Activated CD8-positive, alpha-beta memory T cell treated with anti-CD3 and anti-CD28 coated beads, Interleukin-2, amount 50 U/mL, for 48 hours (primary cell): ENCODE data around the gene NRAP.

ENCODE experiments used
- DNase-seq: peaks from one replicate; pipeline ENCODE4 v3.0.0-alpha.2; 2020

Gene NRAP, protein sequence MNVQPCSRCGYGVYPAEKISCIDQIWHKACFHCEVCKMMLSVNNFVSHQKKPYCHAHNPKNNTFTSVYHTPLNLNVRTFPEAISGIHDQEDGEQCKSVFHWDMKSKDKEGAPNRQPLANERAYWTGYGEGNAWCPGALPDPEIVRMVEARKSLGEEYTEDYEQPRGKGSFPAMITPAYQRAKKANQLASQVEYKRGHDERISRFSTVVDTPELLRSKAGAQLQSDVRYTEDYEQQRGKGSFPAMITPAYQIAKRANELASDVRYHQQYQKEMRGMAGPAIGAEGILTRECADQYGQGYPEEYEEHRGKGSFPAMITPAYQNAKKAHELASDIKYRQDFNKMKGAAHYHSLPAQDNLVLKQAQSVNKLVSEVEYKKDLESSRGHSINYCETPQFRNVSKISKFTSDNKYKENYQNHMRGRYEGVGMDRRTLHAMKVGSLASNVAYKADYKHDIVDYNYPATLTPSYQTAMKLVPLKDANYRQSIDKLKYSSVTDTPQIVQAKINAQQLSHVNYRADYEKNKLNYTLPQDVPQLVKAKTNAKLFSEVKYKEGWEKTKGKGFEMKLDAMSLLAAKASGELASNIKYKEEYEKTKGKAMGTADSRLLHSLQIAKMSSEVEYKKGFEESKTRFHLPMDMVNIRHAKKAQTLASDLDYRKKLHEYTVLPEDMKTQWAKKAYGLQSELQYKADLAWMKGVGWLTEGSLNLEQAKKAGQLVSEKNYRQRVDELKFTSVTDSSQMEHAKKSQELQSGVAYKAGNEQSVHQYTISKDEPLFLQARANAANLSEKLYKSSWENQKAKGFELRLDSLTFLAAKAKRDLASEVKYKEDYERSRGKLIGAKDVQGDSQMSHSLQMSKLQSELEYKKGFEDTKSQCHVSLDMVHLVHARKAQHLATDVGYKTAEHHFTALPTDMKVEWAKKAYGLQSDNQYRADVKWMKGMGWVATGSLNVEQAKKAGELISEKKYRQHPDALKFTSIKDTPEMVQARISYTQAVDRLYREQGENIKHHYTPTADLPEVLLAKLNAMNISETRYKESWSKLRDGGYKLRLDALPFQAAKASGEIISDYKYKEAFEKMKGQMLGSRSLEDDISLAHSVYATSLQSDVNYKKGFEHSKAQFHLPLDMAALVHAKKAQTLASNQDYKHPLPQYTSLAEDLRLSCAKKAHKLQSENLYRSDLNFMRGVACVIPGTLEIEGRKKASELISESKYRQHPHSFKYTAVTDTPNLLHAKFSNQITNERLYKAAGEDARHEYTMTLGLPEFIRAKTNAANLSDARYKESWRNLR (N-terminal part only)

DNA sequence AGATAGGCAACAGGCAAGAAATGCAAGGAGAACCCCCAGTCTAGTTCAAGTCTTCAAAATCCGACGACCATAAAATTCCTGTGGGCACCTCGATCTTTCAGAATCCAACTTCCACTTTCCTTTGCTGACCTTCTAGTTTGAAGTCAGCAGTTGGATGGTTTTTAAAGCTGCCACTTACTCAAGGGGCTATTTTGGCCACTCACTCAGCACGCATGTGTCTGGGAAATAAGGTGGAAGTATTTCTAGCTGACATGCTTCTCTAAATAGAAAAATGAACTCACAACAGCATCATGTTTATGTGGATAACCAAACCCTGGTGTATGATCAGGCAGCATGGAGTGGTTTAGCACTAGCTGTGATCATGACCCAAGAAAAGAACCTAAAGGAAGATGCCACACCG, at the start of gene NRAP:
Gene NRAP (minus strand): TSS at position 134 of the 400 bp plus-strand sequence. CDS start 159 bp downstream, outside the sequence.
- no peak for DNase-seq

DNA sequence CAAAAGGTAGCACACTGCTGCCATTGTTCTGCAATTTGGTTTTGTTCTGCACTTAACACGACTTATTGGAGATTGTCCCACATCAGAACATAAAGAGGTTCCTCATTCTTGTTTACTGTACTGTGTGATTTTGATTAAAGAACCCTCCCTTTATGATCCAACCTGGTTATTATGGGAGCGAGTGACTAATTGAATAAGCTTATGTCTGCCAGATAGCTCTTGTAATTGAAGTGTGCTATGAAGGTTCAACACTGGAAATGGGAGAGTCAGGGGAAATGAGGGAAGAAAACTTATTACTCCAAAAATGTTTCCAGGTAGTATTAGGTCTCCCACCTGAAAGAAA, 49.8 kb upstream of the NRAP start:
- DNase-seq = no peak

DNA sequence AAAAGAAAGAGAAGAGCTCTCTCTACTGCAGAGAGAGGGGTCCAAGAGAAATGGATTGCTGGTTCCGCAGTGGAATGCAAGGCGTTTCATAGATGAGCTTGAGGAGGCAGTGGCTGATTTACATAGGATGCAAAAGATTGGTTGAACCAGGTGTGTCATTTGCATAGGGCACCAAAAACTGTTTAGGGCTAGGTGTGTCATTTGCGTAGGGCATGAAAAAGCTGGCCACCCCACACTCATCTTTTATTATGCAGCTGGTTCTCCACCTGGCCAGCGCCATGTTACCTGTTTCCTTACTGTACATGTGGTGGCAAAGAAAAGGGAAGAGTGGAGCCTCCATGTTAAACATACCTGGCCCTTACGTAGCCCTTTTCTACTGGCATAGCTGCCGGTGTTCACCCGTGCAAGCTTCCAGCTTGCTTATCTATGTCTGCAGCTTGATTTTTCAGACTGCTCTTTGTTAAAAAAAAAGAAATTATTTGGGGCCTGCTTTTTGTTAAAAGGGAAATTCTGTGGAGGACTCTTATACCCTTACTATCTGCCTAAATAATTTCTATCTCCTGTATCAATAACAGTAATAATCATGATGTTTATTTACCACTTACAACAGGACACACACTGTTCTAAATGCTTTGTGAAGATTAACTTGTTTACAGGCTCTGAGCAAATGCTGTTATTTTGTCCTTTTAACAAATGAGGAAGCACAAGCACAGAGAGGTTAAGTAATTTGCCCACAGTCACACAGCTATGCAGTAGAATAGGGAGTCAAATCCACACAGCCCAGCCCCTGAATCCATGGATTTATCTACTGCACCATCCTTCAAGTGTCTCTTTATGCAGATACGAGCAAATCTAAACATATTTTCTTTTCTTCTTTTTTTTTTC, 49.2 kb upstream of the NRAP start:
- DNase-seq = no peak

DNA sequence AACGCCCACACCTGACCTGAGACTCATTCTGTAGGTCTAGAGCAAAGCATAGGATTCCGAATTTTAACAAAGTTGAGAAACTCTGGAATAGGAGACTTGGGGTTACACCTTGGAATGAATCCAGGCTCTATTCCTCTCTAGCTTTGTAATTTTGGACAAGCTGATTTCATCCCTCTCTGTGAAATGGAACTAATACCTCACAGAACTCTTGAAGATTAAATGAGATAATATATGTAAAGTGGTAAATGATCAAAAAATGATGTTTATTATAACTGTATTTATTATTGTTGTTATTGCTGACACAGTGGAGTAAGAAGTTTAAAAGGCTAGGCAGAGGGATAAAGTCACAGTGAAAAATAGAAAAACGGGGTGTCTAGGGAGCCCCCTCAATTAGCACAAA, 48.2 kb upstream of the NRAP start:
- DNase-seq = no peak

DNA sequence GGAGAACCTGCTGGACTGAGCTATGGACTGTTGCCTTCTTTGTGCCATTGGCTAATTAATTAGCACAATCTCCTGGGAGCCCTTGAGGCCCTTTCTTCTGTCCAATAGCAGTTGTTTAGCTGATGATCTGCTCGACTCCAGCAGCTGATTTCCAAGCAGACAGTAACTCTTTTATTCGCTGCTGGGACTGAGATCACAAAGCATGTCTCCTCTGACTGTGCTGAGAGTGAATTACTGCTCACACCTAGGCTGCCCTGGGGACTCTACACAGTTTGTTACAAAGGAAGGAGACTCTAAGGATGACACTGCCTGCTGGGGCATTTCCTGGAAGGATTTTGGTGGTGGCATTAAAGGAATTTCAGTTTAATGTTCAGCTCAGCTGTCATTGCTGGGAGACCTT, 47.3 kb upstream of the NRAP start:
- no peak for DNase-seq

DNA sequence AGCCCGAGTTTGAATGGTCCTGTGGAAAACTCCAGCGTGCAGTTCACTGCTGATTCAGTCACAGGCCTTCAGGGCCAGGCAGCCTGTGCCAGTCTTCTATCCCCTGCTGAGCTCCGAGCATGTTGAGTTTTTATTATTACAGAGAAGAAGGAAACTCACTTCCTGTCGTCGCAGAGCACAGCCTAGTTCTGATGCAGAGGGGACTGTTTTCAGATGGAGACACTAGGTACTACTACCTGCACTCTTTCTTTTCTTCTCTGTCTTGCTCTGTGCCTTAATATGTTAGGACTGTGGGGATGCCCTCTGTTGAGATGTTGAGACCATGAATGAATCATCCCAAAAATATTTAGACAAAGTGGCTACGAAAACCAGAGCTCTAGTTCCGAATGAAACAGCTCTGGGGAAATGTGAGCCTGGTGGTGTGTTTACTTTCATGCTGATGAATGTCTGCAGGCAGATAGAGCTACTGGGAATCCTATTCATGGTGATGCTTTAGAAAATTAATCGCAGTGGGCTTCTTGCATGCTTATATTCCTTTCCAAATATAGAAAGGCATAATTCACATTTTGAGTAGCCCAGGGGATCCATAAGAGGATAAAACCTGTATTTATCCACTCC, 45.5 kb upstream of the NRAP start:
- DNase-seq = no peak

DNA sequence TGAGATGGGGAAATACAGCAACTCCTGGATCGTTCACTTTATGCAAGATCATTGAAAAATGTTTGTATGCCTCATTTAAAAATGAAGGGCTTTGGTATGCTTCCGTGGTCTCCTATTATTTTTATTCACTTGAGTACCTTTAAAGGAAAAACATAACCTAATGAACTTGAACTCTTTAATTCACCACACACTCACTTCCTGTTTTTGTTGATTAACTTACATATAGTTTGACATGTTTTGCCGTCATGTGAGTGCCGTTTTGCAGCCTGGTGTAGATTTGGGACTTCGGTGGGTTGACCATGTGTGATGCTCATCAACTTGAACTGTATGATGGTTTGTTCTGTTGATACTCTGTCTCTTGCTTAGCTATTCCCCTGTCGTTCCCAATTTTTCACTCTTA, 44.8 kb upstream of the NRAP start:
- DNase-seq = no peak

DNA sequence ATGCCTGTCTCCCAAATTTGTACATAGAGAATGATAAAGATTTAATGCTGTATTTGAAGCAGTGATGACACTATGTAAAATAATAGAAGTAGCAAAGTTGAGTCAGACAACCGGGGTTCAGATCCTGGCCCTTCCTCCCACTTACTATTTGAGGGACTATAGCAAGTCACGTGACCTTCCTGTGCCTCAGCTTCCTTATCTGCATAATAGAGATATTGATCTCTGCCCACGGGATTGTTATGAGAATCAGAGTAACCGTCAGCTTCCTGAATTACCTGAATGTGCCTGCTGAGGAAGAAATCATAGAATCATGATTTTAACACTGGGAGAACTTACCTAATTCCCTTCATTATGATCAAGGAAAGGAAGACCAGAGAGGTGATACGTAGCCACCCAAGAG, 42.8 kb upstream of the NRAP start:
- DNase-seq = no peak

DNA sequence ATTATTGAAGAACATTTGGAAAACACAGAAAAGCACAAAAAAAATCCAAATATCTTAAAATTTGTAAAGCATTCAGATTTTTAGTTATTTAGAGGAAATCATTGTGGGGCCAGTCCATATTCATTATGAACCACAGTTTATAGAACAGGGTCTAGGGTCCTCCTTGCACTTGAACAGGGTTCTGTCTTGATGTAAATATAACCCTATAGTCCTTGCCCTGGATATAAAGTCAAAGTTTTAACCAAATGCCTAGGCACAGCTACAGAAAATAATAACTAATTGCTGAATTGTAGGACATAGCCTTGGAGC, 41.5 kb upstream of the NRAP start:
- no peak for DNase-seq

DNA sequence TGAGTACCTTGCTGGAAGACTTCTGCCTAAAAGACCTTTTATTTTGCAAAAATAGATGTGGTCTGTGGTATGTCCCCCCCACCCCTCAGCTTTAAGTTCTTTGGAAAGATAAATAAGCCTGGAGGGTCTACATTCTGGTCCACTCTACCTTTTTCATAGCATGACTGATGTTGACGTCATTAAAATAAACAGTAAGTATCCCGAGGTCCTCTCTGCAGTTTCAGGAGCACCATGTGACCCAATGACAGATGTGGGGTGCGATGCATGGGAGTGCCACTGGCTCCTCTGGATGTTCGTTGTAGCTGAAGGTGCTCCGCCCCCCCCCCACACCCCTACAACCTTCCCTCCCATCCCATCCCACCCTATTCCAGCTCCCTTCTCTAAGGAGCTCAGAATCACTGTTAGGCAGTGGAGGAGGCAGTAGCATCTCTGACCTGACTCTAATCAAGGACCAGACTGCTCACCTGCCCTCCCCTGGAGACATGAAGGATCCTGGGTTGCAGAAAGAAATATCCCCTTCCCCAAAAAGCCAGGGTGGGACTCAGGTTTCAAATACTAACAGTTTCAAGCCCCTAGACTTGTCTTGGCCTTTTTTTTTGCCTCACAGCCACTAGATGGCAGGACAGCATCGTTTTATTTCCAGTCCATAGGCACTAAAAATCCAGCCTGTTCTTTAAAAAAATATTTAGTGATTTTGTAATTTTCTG, 40.9 kb upstream of the NRAP start:
- DNase-seq = no peak

DNA sequence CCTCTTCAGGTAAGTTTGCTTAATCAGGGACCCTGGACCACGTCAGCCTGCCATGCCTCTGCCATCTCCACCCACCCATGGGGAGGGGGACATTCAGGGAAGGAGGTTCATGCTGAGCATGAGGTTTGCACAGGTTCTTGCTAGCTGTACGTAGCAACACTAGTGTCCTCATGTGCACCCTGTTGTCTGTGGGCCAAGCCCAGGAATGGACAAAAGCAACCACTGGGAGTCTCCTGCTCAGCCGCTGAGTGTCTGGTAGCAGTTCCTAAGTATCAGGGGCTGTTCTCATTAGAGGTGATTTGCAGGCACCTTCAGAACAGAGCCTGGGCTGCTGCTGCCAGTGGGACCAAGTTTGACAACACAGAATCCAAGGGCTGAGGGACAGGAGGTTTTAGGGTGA, 33.8 kb upstream of the NRAP start:
- DNase-seq = no peak

DNA sequence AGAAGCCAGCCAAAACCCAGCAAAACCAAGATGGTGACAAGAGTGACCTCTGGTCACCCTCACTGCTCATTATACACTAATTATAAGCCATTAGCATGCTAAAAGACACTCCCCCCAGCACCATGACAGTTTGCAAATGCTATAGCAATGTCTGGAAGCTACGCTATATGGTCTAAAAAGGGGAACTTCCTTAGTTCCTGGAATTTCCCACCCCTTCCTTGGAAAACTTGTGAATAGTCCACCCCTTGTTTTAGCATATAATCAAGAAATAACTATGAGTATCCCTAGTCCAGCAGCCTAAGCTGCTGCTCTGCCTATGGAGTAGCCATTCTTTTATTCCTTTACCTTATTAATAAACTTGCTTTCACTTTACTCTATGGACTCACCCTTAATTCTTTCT, 31.9 kb upstream of the NRAP start:
- no peak for DNase-seq

DNA sequence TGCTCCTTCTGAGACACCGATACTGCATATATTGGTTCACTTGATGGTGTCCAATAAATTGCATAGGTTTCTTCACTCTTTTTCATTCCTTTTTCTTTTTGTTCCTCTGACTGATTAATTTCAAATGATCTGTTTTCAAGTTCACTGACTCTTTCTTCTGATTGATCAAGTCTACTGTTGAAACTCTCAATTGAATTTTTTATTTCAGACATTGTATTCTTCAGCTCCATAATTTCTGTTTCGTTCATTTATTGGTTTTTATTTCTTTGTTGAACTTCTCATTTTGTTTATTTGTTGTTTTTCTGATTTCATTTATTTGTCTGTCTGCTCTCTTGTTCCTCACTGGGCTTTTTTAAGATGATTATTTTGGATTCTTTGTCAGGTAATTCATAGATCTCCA, 29.5 kb upstream of the NRAP start:
- DNase-seq = no peak

DNA sequence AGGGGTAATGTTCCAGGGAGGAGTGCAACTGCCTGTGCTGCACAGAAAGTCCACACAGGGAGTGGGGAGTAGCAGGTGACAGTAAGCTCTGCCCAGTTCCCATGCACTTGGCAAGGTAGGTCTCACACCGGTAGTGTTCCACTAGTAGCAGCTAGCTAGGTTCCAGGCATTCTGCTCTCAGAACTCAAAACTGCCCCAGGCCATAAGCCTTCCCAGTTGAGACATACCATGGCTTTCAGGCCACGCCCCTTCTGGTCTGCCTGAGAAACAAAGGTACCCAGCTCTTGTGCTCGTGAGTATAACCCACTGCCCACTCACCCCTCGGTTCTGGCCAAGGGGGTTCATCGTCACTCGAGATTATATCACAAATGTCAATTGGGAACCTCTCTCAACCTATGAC, 28.4 kb upstream of the NRAP start:
- DNase-seq = no peak

DNA sequence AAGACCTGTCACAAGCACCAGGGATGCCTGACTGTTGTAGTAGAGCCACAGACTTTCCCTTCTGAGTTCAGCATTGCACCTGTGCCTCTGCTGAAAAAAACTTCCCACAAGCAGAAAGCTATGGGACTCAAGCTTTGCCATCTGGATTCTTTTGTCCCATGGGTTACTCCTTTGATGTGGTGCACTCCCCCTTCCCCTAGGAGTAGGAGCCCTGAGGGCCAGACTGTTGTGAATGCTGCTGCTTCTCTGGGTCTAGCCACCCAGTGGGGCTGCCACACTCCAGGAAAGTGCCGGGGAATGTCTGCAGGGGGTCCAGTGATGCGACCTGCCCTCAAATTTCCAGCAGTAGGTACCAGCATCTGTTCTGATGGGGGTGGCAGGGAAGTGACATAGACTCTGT, 27.5 kb upstream of the NRAP start:
- no peak for DNase-seq

DNA sequence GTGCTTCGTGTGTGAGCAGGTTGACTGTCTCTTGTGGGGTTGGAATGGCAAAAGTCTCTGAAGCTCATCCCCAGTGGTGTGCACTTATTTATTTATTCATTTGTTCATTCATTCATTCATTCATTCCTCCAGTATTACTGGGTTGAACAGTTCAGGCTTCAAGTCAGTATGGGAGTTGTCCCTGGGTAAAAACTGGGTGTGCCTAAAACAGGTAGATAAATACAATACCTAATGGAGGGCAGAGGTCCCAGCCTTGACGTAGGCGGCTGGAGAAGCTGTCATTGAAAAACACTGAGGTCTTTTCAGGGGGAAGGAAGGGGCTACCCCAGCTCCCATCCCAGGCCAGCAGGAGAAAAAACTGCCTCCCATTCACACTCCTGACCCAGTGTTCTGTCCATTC, 26.9 kb upstream of the NRAP start:
- no peak for DNase-seq

DNA sequence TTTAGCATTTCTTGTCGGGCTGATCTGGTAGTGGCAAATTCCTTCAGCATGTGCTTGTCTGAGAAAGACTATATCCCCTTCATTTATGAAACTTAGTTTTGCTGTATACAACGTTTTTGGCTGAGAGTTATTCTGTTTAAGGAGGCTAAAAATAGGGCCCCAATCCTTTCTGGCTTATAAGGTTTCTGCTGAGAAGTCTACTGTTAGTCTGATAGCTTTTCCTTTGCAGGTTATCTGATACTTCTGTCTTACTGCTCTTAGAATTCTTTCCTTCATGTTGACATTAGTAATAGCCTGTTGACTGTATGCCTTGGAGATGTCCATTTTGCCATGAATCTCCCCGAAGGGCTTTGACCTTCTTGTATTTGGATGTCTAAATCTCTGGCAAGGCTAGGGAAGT, 25.7 kb upstream of the NRAP start:
- DNase-seq = no peak

DNA sequence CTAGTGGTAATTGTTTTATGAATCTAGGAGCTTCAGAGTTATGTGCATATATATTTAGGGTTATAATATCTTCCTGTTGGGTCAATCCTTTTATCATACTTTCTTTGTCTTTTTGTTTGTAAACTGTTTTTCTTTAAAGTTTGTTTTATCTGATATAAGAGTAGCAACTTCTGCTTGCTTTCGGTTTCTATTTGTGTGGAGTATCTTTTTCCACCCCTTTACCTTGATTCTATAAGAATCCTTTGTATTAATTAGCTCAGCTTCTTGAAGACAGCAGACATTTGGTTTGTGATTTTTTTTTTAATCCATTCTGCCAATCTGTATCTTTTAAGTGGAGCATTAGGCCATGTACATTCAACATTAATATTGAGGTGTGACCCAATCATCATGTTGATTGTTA, 25.2 kb upstream of the NRAP start:
- no peak for DNase-seq

DNA sequence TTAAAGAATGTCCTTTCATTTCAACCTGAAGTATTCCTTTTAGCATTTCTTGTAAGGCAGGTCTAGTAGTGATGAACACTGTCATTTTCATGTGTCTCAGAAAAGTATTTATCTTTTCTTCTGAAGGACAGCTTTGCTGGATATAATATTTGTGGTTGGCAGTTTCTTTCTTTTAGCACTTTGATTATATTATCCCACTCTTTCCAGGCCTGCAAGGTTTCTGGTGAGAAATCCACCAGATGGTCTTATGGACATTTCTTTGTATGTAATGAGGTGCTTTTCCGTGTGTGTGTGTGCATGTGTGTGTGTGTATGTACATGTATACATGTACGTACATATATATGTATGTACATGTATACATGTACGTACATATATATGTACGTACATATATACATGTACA, 23.2 kb upstream of the NRAP start:
- DNase-seq = no peak

DNA sequence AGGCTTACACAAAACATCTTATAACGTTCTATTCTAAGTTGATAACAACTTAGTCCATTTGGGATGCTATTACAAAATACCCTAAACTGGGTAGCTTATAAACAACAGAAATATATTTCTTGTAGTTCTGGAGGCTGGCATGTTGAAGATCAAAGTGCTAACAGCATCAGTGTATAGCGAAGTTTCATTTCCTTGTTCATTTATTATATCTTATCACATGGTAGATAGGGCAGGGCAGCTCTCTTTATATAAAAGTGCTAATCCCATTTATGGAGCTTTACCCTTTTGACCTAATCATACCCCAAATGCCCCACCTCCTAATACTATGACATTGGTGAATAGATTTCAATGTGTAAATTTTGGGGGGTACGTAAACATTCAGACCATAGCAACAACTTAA, 22.2 kb upstream of the NRAP start:
- DNase-seq = no peak

DNA sequence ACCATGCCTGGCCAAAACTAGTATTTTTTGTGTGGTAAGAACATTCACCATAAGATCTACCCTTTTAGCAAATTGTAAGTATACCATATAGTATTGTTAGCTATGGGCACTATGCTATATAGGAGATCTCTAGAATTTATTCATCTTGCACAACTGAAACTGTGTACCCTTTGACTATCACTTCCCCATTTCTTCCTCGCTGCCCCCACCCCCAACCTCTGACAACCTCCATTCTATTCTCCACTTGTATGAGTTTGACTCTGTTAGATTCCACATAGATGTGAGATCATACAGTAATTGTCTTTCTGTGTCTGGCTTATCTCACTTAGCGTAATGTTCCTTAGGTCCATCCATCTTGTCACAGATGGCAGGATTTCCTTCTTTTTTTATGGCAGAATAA, 19.5 kb upstream of the NRAP start:
- DNase-seq = no peak
